ENCODE measurements around the gene CPAMD8.

- TF ChIP-seq CTCF (IDR thresholded peaks at IDR 0.05; ENCODE audit: control extremely low read depth in 1 of 3, insufficient read depth in 1 of 3, low read depth in 1 of 3, low read length in 3 of 3), result no peak
- no peak for TF ChIP-seq HDAC6 (IDR thresholded peaks at IDR 0.05; ENCODE audit: low read depth, low read length)
- TF ChIP-seq SRF (IDR thresholded peaks at IDR 0.05; ENCODE audit: low read depth, low read length), result no peak
Observed at GRCh38 chr19:16911046-16911445, 115.6 kb downstream of the CPAMD8 start.

Data from H1 (cell line).